ENCODE results near the gene PRKN. TPM values are rescaled to one million over a fixed set of nuclear protein-coding genes. Genes with fewer than 3 reads are reported as not detected.
A peak's percentile ranks its signal among the peaks of the same experiment; 100 is the strongest.

The PRKN gene
- total and polyA plus RNA-seq, 8 donors: 0.82 to 7.2 (median 2.9) TPM

- Histone ChIP-seq H3K27me3 (no peaks in the 10 kb centered on the region), H3K9me3 (no peaks in the 10 kb centered on the region), H3K27ac (no peak overlapping the region), H3K4me1 (peaks cover 0 to 5% (median 0%) of the 10 kb centered on the region in 3 donors), H3K4me3 (no peak overlapping the region), H3K36me3 (no peaks in the 10 kb centered on the region)
- TF ChIP-seq CTCF (IDR thresholded peaks at IDR 0.05): no peak
- no peak for FAIRE-seq
- intact Hi-C loops (cut with DNase I): no loop called here
- DNase-seq: no peak
- no peak for ATAC-seq
- WGBS, 2 donors: 50 to 57% methylated on average over 4 of the region's 4 CpGs
Measured at GRCh38 chr6:161407581-161407980, 1320.0 kb downstream of the PRKN start.

- no peak overlapping the region for H3K4me3 ChIP-seq
- intact Hi-C loops (cut with DNase I): no loop called here
- no peak for ATAC-seq
Measured at GRCh38 chr6:161407115-161407514, 1320.5 kb downstream of the PRKN start.

GRCh38 chr6:161406646-161407045 is 1320.9 kb downstream of the PRKN start:
- Histone ChIP-seq H3K36me3 (no peaks in the 10 kb centered on the region), H3K4me1 (peaks cover 0 to 5% (median 0%) of the 10 kb centered on the region in 3 donors), H3K9me3 (no peaks in the 10 kb centered on the region), H3K4me3 (no peak overlapping the region), H3K27ac (no peak overlapping the region), H3K27me3 (no peaks in the 10 kb centered on the region)
- DNase-seq (no peak), ATAC-seq (peak in 1 of 4 donors; percentile 11), FAIRE-seq (no peak)
- no peak for TF ChIP-seq CTCF (IDR thresholded peaks at IDR 0.05)
- intact Hi-C loops (cut with DNase I): no loop called here
- 91 to 92% methylated on average over 6 of the region's 6 CpGs for WGBS, 2 donors

More at GRCh38 chr6:161407115-161407514, 1320.5 kb downstream of the PRKN start:
- Histone ChIP-seq H3K9me3 (no peaks in the 10 kb centered on the region), H3K27ac (no peak overlapping the region), H3K36me3 (no peaks in the 10 kb centered on the region), H3K4me1 (peaks cover 0 to 5% (median 0%) of the 10 kb centered on the region in 3 donors), H3K27me3 (no peaks in the 10 kb centered on the region)
- FAIRE-seq: no peak
- DNase-seq: no peak
- WGBS, 2 donors: 43 to 46% methylated on average over 2 of the region's 2 CpGs
- TF ChIP-seq CTCF (IDR thresholded peaks at IDR 0.05): no peak

- no peak for FAIRE-seq
- Histone ChIP-seq H3K9me3 (no peaks in the 10 kb centered on the region), H3K36me3 (no peaks in the 10 kb centered on the region), H3K4me1 (peaks cover 0 to 7% (median 0%) of the 10 kb centered on the region in 3 donors), H3K27me3 (no peaks in the 10 kb centered on the region), H3K27ac (no peak overlapping the region), H3K4me3 (no peak overlapping the region)
- TF ChIP-seq CTCF (IDR thresholded peaks at IDR 0.05): no peak
- WGBS, 2 donors: 94 to 96% methylated on average over 4 of the region's 4 CpGs
- intact Hi-C loops (cut with DNase I): no loop called here
- DNase-seq: no peak
- ATAC-seq: no peak
Measured at GRCh38 chr6:161405418-161405817, 1322.1 kb downstream of the PRKN start.

GRCh38 chr6:161403717-161404116 is 1323.8 kb downstream of the PRKN start:
- Histone ChIP-seq H3K27me3 (no peaks in the 10 kb centered on the region), H3K4me1 (peaks cover 0 to 7% (median 0%) of the 10 kb centered on the region in 3 donors), H3K36me3 (no peaks in the 10 kb centered on the region), H3K27ac (no peak overlapping the region), H3K9me3 (no peaks in the 10 kb centered on the region), H3K4me3 (no peak overlapping the region)
- intact Hi-C loops (cut with DNase I): no loop called here
- TF ChIP-seq CTCF (IDR thresholded peaks at IDR 0.05): no peak
- DNase-seq (no peak), ATAC-seq (no peak), FAIRE-seq (no peak)
- WGBS, 2 donors: 93 to 94% methylated on average over 1 of the region's 1 CpG

Measured in pancreas (tissue), 10 donors.